ENCODE results near the gene ART4. TPM values are rescaled to one million over a fixed set of nuclear protein-coding genes. Genes with fewer than 3 reads are reported as not detected.
A peak's percentile ranks its signal among the peaks of the same experiment; 100 is the strongest.

The ART4 gene, protein sequence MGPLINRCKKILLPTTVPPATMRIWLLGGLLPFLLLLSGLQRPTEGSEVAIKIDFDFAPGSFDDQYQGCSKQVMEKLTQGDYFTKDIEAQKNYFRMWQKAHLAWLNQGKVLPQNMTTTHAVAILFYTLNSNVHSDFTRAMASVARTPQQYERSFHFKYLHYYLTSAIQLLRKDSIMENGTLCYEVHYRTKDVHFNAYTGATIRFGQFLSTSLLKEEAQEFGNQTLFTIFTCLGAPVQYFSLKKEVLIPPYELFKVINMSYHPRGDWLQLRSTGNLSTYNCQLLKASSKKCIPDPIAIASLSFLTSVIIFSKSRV
- not detected for total RNA-seq

DNA sequence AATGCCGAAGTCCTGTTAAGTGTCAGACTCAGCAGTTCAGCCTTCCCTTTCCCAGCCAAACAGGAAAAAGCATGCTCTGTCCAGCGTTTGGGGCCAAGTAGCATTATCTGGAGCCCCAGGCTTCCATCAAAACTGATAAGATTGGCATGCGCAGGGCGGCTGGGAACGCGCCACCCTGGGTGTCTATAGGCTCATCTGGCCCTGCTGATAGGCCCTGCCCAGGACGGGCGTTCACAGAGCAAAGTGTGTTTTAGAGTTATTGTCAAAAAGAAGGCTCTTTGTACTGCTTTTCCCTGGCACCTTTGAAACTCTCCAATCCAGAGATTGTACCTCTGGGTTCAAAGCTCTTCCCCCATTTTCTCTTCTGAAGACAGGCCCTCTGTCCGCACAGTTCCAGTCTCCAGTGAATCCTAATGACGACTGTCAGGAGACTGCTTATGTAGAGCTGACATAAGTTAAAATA lies at the start of gene ART4:
TSS of gene ART4 (minus strand) at position 102 of the 463 bp plus-strand sequence. CDS start 413 bp downstream, outside the sequence.
- Mint-ChIP-seq H3K27me3 (peaks cover 15% of the 10 kb centered on the region), H3K4me3 (no peak within 1 kb of the TSS), H3K4me1 (peaks cover 5% of the 10 kb centered on the region), H3K27ac (no peak within 1 kb of the TSS), H3K9me3 (no peaks in the 10 kb centered on the region), H3K36me3 (ENCODE audit: low read depth) (no peaks in the 10 kb centered on the region)
- POLR2A ChIA-PET = no interaction called here
- no peak for DNase-seq
- CTCF ChIA-PET = no interaction called here

DNA sequence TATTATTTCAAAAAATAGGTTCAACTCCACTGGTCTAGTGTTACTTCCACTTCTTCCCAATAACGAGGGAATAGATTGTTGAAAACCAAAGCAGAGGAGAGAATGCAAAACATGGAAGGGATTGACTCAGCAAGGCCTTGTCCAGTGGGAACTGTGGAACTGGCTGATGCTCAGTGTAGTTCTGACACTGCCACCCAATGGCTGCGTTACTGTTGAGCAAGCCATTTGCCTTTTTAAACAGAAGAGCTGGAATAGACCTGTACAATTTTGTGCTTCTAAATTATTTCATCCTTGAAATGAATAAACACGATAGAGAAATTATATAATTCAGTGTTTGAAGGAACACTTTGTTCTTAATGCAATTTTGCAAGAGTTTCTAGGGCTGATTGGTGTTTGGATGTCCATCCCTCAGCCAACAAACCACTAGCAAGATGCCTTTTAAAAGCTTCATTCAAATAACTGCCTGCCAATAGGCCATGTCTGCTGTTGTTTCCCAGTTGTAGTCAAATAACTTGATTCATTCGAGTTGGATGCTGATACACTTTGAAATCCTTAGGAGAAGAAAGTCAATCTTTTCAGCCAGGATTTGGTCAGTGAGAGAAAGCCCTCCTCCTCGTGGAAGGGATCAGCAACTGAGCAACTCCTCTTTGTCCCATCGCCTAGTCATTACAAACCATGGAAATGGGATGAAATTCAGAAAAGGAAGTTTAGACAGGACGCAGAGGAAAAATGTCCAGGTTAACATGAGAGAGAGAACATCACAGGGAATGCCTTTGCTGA lies 49.6 kb upstream of the ART4 start:
- ChIA-PET CTCF (interaction anchor here (1.2 kb wide), 2 partner anchors 14 to 16 kb away, joined by 3 to 4 read pairs; no protein-coding TSS in a partner anchor), POLR2A (no interaction called here)
- no peak overlapping the region for H3K27ac Mint-ChIP-seq
- H3K27me3 Mint-ChIP-seq = peaks cover 15% of the 10 kb centered on the region
- no peak overlapping the region for H3K4me3 Mint-ChIP-seq
- no peaks in the 10 kb centered on the region for H3K9me3 Mint-ChIP-seq
- H3K4me1 Mint-ChIP-seq = no peaks in the 10 kb centered on the region
- peaks cover 2% of the 10 kb centered on the region for H3K36me3 Mint-ChIP-seq (ENCODE audit: low read depth)
- no peak for DNase-seq

DNA sequence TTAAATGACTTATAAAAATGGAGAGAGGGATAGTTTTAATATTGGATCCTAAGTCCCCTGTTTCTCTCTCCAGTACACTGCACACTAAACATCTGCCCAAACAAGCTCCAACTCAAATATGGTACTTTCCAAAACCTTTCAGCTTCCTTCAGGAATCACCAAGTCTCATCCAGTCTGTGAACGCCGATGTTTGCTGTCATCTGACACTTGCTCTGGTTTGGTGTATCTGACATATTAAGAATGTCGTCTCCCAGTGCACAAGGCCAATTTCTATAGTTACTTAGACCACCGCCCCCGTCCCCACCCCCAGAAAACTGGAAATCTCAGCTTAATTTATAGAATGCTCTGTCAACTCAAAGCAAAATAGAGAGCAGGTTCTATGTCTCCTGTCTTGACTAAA lies 47.4 kb upstream of the ART4 start:
- ChIA-PET CTCF (no interaction called here), POLR2A (no interaction called here)
- Mint-ChIP-seq H3K4me3 (no peak overlapping the region), H3K36me3 (ENCODE audit: low read depth) (peaks cover 2% of the 10 kb centered on the region), H3K4me1 (peaks cover 9% of the 10 kb centered on the region), H3K9me3 (no peaks in the 10 kb centered on the region), H3K27ac (no peak overlapping the region), H3K27me3 (peaks cover 29% of the 10 kb centered on the region)
- DNase-seq = no peak

DNA sequence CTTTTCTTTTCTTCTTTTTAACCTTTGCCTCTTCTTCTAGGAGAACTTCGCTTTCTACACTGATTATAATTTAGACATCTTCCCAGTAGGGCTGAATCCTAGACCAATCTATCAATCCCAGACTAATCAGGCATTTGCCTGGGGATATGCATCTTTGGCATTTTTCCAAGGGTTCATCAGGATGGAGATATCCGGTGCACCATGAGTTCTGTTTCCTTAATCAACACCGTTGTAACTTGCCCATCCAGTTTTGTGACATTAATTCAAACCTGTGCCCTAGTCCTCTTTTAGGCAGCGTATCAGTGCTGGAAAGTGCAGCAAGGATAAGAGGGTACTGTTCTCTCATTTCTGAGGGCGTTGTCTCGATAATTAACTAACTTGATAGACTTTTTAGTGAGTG lies 42.9 kb upstream of the ART4 start:
- Mint-ChIP-seq H3K27me3 (peaks cover 34% of the 10 kb centered on the region), H3K9me3 (no peaks in the 10 kb centered on the region), H3K4me3 (no peak overlapping the region), H3K27ac (no peak overlapping the region), H3K4me1 (peaks cover 27% of the 10 kb centered on the region), H3K36me3 (ENCODE audit: low read depth) (peaks cover 2% of the 10 kb centered on the region)
- ChIA-PET CTCF (no interaction called here), POLR2A (no interaction called here)
- no peak for DNase-seq

DNA sequence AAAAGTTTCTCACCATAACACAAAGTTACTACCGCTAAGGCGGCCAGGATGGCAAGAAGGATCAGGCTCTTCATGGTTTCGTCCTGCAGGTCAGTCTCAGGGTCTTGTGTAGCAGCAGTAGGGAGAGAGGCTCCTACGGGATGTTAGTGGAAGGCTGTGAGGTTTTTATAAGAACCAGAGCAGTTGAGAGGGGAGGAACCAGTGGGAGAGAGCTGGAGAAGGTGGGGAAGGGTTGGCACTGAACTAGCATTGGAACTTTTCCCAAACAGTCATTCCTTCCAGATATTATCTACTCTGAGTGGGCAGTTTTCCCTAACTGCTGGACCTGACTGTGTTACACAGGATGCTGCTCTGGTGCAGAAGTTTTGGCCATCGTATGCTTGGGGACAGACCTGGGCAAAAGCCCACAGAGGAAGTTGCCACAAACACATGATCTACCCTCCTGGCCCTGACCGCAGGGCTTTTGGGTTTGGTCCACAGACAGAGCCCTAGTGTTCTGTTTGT lies 42.4 kb upstream of the ART4 start, which contains the start of gene MGP:
TSS of gene MGP (minus strand) at position 137 of the 504 bp plus-strand sequence. CDS start at position 74, 63 bp downstream.
- H3K9me3 Mint-ChIP-seq = peaks cover 3% of the 10 kb centered on the region
- POLR2A ChIA-PET = no interaction called here
- H3K27me3 Mint-ChIP-seq = peaks cover 34% of the 10 kb centered on the region
- peaks cover 31% of the 10 kb centered on the region for H3K4me1 Mint-ChIP-seq
- CTCF ChIA-PET = no interaction called here
- DNase-seq = no peak
- H3K27ac Mint-ChIP-seq = peak within 1 kb of the TSS; percentile 43
- H3K36me3 Mint-ChIP-seq (ENCODE audit: low read depth) = peaks cover 5% of the 10 kb centered on the region
- no peak within 1 kb of the TSS for H3K4me3 Mint-ChIP-seq

DNA sequence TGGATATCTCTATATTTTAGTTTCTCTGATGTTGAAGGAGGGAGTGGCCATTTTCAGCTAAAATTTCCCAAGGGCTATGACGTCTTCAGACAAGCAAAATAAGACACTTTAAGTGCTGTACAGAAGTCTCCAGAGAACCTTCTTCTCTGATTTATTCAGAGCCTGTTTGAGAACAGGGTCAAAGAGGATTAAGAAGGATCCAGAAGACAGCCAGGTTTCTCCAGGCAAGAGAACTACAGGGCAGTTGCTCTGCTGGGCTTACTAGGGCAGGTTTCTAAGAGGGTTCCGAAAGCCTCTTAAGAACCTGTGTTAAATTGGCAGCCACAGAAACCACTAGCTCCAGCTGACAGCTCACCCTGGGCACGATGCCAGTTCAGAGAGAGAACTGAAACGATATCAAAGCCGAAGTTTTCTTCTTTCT lies 41.1 kb upstream of the ART4 start:
- ChIA-PET CTCF (no interaction called here), POLR2A (no interaction called here)
- Mint-ChIP-seq H3K27ac (peak overlapping the region; percentile 43), H3K4me3 (no peak overlapping the region), H3K9me3 (peaks cover 7% of the 10 kb centered on the region), H3K4me1 (peaks cover 37% of the 10 kb centered on the region), H3K27me3 (peaks cover 28% of the 10 kb centered on the region), H3K36me3 (ENCODE audit: low read depth) (peaks cover 7% of the 10 kb centered on the region)
- peak; percentile 85 for DNase-seq

DNA sequence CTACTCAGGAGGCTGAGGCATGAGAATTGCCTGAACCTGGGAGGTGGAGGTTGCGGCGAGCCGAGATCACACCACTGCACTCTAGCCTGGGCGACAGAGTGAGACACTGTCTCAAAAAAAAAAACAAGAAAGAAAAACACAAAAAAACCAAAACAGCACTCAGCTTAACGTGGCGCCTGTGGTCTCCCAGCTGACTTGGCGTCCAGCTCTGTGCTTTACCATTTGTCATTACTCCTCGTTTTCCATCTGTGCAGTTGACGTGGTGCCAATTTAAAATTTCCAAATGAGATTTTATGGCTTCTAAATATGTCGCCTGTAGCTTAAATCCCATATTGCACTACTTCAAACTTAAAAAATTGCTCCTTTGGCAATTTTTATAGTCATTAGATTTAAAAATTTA lies 40.4 kb upstream of the ART4 start:
- peaks cover 25% of the 10 kb centered on the region for H3K27me3 Mint-ChIP-seq
- H3K36me3 Mint-ChIP-seq (ENCODE audit: low read depth) = peaks cover 10% of the 10 kb centered on the region
- H3K27ac Mint-ChIP-seq = no peak overlapping the region
- POLR2A ChIA-PET = no interaction called here
- H3K4me3 Mint-ChIP-seq = no peak overlapping the region
- CTCF ChIA-PET = interaction anchor here (1.1 kb wide), 1 partner anchor 112 kb away, joined by 5 read pairs; no protein-coding TSS in a partner anchor
- H3K4me1 Mint-ChIP-seq = peaks cover 37% of the 10 kb centered on the region
- no peak for DNase-seq
- peaks cover 7% of the 10 kb centered on the region for H3K9me3 Mint-ChIP-seq

DNA sequence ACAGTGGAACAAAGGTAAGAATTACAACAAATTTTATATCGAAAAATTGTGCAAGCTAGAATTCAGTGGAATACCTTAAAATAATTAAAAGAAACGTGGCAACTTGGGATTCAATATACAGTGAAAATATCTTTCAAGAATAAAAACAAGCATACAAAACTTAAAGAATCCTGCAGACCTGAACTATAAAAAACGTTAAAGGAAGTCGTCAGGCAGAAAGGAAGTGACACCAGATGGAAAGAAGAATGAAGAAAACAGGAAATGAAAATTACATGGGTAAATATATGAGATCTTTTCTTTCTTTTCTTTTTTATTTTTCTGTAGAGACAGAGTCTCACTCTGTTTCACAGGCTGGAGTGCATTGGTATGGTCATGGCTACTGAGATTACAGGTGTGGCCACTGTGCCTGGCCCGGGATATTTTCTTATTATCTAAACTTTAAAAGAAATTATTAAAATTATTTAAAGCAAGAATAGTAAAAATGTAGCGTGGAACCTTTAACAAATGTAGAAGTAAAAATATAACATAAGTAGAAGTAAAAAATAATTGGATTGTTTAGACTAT lies 37.6 kb upstream of the ART4 start:
- peak overlapping the region; percentile 90 for H3K27ac Mint-ChIP-seq
- ChIA-PET POLR2A (no interaction called here), CTCF (no interaction called here)
- peaks cover 8% of the 10 kb centered on the region for H3K36me3 Mint-ChIP-seq (ENCODE audit: low read depth)
- peaks cover 31% of the 10 kb centered on the region for H3K4me1 Mint-ChIP-seq
- no peak overlapping the region for H3K4me3 Mint-ChIP-seq
- H3K27me3 Mint-ChIP-seq = peaks cover 5% of the 10 kb centered on the region
- no peak for DNase-seq
- H3K9me3 Mint-ChIP-seq = peaks cover 7% of the 10 kb centered on the region

DNA sequence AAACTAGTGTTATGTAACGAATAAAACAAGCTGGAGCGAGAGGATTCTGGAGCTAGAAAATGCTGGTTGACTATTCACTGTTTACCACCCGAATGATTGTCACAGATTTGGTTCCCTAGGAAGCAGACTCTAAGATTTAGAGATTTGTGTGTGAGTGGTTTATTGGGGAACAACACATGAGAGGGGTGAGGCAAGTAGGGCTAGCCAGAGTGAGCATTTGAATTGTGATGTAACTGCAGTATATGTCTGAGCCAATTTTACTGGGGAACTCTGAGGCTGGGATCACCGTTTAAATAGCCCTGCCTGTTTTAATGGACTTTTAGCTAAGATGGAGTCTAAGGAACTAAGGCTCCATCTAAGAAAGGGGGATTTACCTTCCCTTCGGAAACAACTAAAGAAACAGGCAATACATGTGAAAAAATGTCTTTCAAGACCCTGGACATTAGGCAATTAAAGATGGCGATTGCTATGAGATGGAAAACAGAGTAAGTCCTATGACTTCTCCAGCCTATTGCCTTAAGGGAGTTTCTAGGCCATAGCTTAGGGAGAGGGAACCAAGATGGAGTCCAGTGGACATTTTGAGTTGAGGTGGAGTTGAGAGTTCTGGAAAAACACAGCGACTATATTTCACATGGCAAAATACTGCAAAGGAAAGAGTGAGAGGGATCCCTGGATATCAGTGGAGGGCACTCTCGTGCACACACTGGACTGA lies 36.1 kb upstream of the ART4 start:
- Mint-ChIP-seq H3K4me3 (no peak overlapping the region), H3K9me3 (peaks cover 7% of the 10 kb centered on the region), H3K27me3 (no peaks in the 10 kb centered on the region), H3K4me1 (peaks cover 19% of the 10 kb centered on the region), H3K36me3 (ENCODE audit: low read depth) (peaks cover 8% of the 10 kb centered on the region), H3K27ac (no peak overlapping the region)
- no peak for DNase-seq
- POLR2A ChIA-PET = no interaction called here
- CTCF ChIA-PET = interaction anchor here (0.7 to 1.1 kb wide), 2 partner anchors 10 to 13 kb away, joined by 3 to 4 read pairs; no protein-coding TSS in a partner anchor

DNA sequence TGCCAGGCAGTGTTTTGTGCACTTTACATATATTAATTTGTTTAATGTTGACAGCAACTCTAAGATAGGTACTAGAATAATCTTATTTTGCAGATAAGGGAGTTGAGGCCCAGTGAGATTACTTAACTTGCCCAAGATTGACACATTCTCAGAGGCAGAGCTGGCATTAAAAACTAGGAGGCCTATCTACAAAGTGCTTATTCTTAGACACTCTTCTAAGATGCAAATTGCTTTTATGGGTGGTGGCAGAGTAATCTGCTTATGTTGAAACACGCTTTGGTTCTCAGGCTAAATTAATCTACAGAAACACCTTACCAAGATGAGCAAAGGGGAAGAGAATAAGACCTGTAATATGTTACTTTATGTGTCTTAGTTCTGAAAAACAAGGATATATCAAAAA lies 35.2 kb upstream of the ART4 start:
- POLR2A ChIA-PET = no interaction called here
- Mint-ChIP-seq H3K9me3 (peaks cover 7% of the 10 kb centered on the region), H3K36me3 (ENCODE audit: low read depth) (peaks cover 8% of the 10 kb centered on the region), H3K27ac (no peak overlapping the region), H3K27me3 (no peaks in the 10 kb centered on the region), H3K4me3 (no peak overlapping the region), H3K4me1 (peaks cover 16% of the 10 kb centered on the region)
- no peak for DNase-seq
- CTCF ChIA-PET = interaction anchor here (0.5 to 1.1 kb wide), 2 partner anchors 14 to 128 kb away, joined by 3 to 4 read pairs; no protein-coding TSS in a partner anchor

DNA sequence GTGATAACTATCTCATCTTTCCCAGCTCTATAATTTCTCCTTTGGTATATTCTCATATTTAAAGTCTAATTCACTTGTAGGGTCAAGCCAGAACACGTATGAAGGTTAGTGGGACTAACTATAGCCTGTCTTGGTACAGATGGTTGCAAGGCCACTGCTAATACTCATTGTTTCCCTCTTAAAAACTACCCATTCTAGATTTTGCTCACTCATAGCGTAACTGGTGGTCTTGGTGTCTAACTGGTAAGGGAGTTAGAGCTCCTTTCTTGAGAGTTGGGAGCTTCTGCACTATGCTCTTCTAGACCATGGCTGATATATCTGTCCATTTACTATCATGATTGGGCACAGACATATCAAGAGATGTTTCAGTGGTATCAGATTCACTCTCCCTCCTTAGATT lies 33.5 kb upstream of the ART4 start:
- peaks cover 8% of the 10 kb centered on the region for H3K36me3 Mint-ChIP-seq (ENCODE audit: low read depth)
- CTCF ChIA-PET = interaction anchor here (0.7 to 1.7 kb wide), 3 partner anchors 10 to 48 kb away, joined by 3 to 5 read pairs (median 3); no protein-coding TSS in a partner anchor
- H3K27me3 Mint-ChIP-seq = no peaks in the 10 kb centered on the region
- H3K9me3 Mint-ChIP-seq = peaks cover 7% of the 10 kb centered on the region
- H3K27ac Mint-ChIP-seq = no peak overlapping the region
- no peak overlapping the region for H3K4me3 Mint-ChIP-seq
- peaks cover 14% of the 10 kb centered on the region for H3K4me1 Mint-ChIP-seq
- POLR2A ChIA-PET = no interaction called here
- DNase-seq = no peak

DNA sequence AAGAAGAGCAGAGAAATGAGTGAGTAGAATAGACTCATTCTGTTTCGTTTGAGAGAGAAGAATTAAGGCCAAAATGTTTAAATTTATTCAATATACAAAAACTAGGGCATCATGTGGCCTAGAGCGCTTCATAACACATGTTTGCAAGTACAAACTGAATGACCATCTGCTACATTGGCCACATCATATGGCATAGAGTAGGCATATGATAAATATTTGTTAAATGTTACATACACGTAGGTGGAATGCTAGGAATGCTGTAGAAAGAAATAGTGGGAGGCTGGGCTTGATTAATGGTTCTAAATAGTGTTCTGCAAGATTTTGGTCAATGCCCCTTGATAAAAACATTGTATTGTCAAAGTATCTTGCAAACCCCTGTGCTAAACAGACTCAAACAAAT lies 31.6 kb upstream of the ART4 start:
- no peak for DNase-seq
- Mint-ChIP-seq H3K4me1 (peaks cover 2% of the 10 kb centered on the region), H3K27ac (no peak overlapping the region), H3K27me3 (no peaks in the 10 kb centered on the region), H3K36me3 (ENCODE audit: low read depth) (peaks cover 5% of the 10 kb centered on the region), H3K4me3 (no peak overlapping the region), H3K9me3 (peaks cover 4% of the 10 kb centered on the region)
- ChIA-PET POLR2A (no interaction called here), CTCF (interaction anchor here (1.4 kb wide), 1 partner anchor 105 kb away, joined by 3 read pairs; no protein-coding TSS in a partner anchor)
